Measurements from ENCODE around the gene AMPD3. TPM values are rescaled to one million over a fixed set of nuclear protein-coding genes. Genes with fewer than 3 reads are reported as not detected.

The AMPD3 gene
- total and polyA plus RNA-seq, 2 of the 13 experiments (the other 11 are each of a cell fraction or from before 2014, with no cell fraction given) = 0.33 to 2.3 TPM

- Histone ChIP-seq H3K4me2 (ENCODE audit: low read depth, low read length) (no peak overlapping the region), H3K9me3 (ENCODE audit: low read length) (peaks cover 8% of the 10 kb centered on the region; the same call in 1 of the 2 replicates), H3K9ac (ENCODE audit: insufficient read depth, low read depth, low read length) (no peak overlapping the region), H3K36me3 (replicated peaks in 1 of 2; ENCODE audit: control insufficient read depth in 1 of 2, insufficient read depth in 2 of 2, low read length in 2 of 2) (no peaks in the 10 kb centered on the region), H3K27ac (ENCODE audit: extremely low read length, insufficient read depth, low read length) (no peak overlapping the region), H4K20me1 (ENCODE audit: insufficient read depth, low read length) (no peaks in the 10 kb centered on the region), H3K27me3 (ENCODE audit: control insufficient read depth in 1 of 2, insufficient read depth in 2 of 2, low read length in 2 of 2) (no peaks in the 10 kb centered on the region), H3K4me1 (ENCODE audit: insufficient read depth, low read length) (peaks cover 17% of the 10 kb centered on the region), H3K79me2 (ENCODE audit: insufficient read depth, low read length) (no peaks in the 10 kb centered on the region), H3K4me3 (replicated peaks in 1 of 3; ENCODE audit: insufficient read depth in 1 of 3, low read depth in 2 of 3, low read length in 3 of 3) (no peak overlapping the region), H2AFZ (ENCODE audit: low read length) (no peak overlapping the region)
- 38% methylated on average over 3 of the region's 3 CpGs for WGBS (ENCODE audit: low lambda C conversion rate)
- in situ Hi-C loops (cut with HindIII; ENCODE audit: extremely low pct_ligation_motif_present, low pct_unique_long_range_greater_than_20kb) (no loop called here), intact Hi-C loops (cut with micrococcal nuclease; ENCODE audit: unreplicated experiment) (no loop called here)
- FAIRE-seq = no peak
- ChIA-PET POLR2A (interaction anchor here (0.9 to 1.2 kb wide), 2 partner anchors 10 to 17 kb away, joined by 3 to 4 read pairs; partner anchors contain the start of genes LYVE1 and RNF141), CTCF (ENCODE audit: low intra/inter-chr PET ratio, low total read pairs) (no interaction called here)
- no TSS peak for BruUV-seq (replicated peaks)
- peak; percentile 48; the same call in 1 of the 3 replicates for ATAC-seq
- TF ChIP-seq SNAI1 (CRISPR knock-in tag; IDR thresholded peaks at IDR 0.05; ENCODE audit: borderline replicate concordance) = no peak
- 0 out of 2 replicates have a peak, but pooled peaks have one; percentile 9 for TF ChIP-seq ARID5B (CRISPR knock-in tag; IDR thresholded peaks at IDR 0.05)
- no peak for TF ChIP-seq ZNF766 (CRISPR knock-in tag; IDR thresholded peaks at IDR 0.05; ENCODE audit: borderline replicate concordance)
- TF ChIP-seq ATF2 (CRISPR knock-in tag; IDR thresholded peaks at IDR 0.05) = no peak
- peak; percentile 31; the same call in 1 of the 2 replicates for TF ChIP-seq ARID3A (IDR thresholded peaks at IDR 0.05; ENCODE audit: low read depth, low read length)
- DNase-seq (ENCODE audit: low spot score) = peak; percentile 34
These were observed 95.6 kb downstream of the AMPD3 start for GRCh38 chr11:10550503-10551289.

All from HepG2 (cell line).